Activated CD4-positive, CD25-positive, alpha-beta regulatory T cell treated with anti-CD3 and anti-CD28 coated beads, Interleukin-2, amount 50 U/mL, for 72 hours (primary cell): ENCODE measurements around the gene NRDE2.
"Not testable (repeated sequence)": the region's sequence is repeated elsewhere in the genome, so short reads cannot be mapped to it uniquely, and the experiment has no call there.

Source experiments
- DNase-seq: peaks from one replicate; pipeline ENCODE4 v3.0.0; 2021

NRDE2 gene

GRCh38 chr14:90263748-90264449, 67.8 kb downstream of the NRDE2 start:
- DNase-seq = no peak

DNA sequence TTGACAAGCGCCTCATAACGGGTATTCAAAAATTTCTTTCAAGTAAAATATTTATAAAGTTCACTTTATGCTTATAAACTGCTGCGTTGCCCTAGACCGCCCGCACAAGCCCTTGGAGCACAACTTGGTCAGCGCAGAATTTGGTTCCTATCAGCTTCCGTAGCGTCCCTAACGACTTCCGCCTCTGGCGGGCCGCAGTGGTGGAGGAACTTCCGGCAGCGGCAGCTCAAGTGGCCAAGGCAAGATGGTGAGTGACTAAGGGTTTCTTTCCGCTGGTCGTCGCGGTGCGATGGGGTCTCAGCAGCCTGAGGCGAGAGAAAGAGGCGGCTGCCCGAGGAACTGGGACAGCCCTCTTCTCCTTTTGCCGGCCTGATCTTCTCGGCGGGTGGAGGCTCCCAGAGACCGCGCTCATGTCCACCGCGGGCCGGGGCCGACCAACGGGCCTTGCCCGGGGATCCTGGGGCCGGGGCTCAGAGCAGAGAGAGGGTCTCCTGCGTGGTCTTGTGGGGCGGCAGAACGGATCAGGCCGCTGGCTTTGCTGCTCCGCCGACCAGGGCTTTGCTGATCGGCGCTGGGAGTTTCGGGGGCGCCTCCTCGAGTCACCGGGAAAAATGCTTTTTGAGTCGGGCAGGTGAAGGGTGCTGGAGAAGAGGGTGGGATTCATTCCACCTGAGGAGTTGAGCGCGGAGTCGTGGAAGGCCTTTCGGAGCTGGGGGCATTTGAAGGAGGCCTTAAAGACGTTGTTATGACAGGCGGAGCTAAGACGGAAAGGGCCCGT, 75.2 kb downstream of the NRDE2 start, which contains the start of gene PSMC1:
TSS of gene PSMC1 (plus strand) at position 200 of the 778 bp plus-strand sequence. CDS start at position 245, 45 bp downstream.
- DNase-seq = peak; percentile 85

DNA sequence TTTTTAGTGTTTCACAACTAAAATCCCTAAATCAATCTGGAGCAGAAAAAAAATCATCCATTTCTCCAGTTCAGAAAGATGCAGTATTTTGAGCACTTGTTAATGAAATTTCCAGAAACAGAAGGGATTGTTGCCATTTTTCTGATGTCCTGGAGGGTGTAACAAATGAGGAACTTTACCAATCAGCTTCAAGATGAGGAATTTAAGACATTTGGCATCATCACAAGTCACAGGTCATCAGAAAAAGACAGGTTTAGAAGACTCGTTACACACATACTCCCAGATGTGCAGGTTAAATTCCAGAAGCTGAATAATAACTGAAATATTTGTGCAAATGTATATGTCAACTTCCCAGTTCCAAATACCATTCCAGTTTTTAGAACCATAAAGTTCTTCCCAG, 75.9 kb downstream of the NRDE2 start:
- DNase-seq = no peak

GRCh38 chr14:90253826-90254225, 77.9 kb downstream of the NRDE2 start:
- DNase-seq = no peak

DNA sequence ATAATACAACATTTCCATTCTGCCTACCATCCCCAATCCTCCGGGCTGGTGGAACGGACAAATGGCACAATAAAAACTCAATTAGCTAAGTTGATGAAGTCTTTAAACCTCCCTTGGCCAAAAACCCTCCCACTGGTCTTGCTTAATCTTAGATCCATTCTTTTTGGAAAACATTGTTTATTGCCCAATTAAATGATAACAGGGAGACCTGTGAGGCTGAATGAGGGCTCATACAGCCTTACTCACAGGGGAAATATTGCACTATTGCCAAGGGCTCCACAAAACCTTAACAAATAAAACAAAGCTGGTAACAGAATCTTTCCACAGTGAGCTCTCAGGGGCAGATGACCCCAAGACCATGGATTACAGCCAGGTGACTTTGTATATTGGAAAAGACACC, 83.1 kb downstream of the NRDE2 start:
- DNase-seq = no peak

DNA sequence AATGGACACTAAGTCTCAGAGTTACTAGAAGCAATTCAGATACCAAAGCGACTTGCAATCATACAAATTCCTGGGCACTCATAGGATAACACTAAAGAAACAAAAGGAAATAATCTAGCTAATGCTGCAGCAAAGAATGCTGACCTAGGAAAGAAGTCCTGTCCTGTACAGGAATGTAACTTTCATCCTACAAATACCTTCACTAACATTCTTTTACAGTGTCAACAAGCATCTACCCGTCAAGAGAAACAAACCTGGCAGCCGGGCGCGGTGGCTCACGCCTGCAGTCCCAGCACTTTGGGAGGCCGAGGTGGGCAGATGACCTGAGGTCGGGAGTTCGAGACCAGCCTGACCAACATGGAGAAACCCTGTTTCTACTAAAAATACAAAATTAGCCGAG, 84.3 kb downstream of the NRDE2 start:
- not testable (repeated sequence) for DNase-seq

- no peak for DNase-seq
These were observed 84.8 kb downstream of the NRDE2 start for GRCh38 chr14:90246936-90247335.

GRCh38 chr14:90242444-90242843, 89.3 kb downstream of the NRDE2 start:
- no peak for DNase-seq

- no peak for DNase-seq
These were observed 92.6 kb downstream of the NRDE2 start for GRCh38 chr14:90239139-90239538.

DNA sequence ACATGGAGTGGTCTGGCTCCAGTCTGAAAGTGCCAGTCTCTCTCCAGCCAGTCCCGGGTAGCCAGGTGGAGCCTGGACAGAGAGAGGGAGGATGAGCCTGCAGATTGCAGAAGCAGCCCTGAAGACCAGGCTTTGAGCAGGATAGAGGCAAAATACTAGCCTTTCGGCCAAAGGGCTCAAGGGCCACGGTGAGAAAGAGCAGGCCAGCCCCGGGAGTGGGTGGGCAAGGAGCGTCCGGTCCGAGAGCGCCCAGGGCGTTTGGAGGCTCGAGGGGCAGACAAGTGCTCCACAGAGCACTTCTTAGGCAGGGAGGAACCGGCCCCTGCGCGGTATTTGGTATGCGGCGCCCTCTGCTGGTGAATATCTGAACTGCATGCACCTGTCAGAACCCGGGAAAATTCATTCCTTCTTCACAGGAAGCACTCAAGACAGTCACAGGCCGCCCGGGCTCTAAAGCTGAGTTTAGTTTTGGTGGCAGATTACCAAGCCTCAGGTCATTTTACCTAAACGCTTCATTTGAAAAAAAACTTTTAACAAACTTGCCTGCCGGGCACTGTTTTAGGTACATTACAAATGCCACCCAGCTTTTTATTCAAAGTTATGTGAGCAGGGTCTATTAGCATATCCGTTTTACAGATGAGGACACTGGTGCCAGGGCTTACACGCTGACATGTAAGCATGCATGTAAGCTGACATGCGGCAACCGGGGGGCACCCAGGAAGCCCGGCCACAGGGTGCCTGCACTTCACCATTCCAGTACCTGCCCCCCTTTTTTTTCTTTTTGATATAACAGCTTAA, 96.4 kb downstream of the NRDE2 start:
- peak; percentile 72 for DNase-seq

DNA sequence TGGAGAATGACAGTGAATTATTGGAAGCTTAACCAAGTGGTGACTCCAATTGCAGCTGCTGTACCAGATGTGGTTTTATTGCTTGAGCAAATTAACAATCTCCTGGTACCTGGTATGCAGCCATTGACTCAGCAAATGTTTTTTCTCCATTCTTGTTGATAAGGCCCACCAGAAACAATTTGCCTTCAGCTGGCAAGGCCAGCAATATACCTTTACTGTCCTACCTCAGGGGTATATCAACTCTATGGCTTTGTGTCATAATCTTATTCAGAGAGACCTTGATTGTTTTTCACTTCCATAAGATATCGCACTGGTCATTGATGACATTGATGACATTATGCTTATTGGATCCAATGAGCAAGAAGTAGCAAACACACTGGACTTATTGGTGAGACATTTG, 101.8 kb downstream of the NRDE2 start:
- DNase-seq = not testable (repeated sequence)

DNA sequence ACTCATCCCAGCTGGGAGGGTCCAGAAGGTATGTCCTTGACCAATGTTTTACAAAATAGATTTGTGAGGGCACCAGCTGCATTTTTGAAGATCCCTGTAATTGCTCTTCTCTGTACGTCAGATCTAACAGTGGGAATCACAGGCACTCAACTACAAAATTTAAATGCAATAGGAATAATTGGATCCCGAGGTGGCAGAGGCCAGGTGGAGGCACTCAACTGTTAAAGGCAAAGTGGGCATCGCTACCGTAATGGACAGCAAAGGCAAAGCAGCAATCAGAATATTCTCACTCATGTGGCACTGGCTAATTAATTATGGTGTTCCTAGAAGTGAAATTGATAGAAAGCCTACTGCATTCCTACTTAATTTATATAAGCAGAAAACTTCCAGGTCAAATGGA, 103.3 kb downstream of the NRDE2 start:
- no peak for DNase-seq
